ENCODE data around the gene SRSF9. TPM values are rescaled to one million over a fixed set of nuclear protein-coding genes. Genes with fewer than 3 reads are reported as not detected.

Gene SRSF9
- 134 TPM for total RNA-seq

GRCh38 chr12:120469450-120470149 lies at the start of gene SRSF9:
TSS of gene SRSF9 (minus strand) at chr12:120469748. CDS start at chr12:120469609, 139 bp downstream.

GRCh38 chr12:120495731-120496412 lies 26.3 kb upstream of the SRSF9 start, which contains the start of gene DYNLL1:
TSS of gene DYNLL1 (plus strand) at chr12:120496113. CDS start at chr12:120496422, 309 bp downstream.

GRCh38 chr12:120445911-120446843 lies 23.4 kb downstream of the SRSF9 start, which contains the start of the genes GATC and TRIAP1:
TSS of gene GATC (plus strand) at chr12:120446444. CDS start at chr12:120446481, 37 bp downstream.
TSS of gene TRIAP1 (minus strand) at chr12:120446384. CDS start at chr12:120446372, 12 bp downstream.

GRCh38 chr12:120437735-120438494 lies 31.6 kb downstream of the SRSF9 start, which contains the start of gene COX6A1:
TSS of gene COX6A1 (plus strand) at chr12:120438113. CDS start at chr12:120438127, 14 bp downstream.

Small RNA genes within 50 kb of the gene (small RNA-seq; reads per million reads assigned to genes)
- gene RF00019 (ENCODE audit: low replicate concordance) = not detected

Other genes starting within 250 kb of the SRSF9 start
- 62.1 TPM for gene PXN, start 204.0 kb downstream of the SRSF9 start, total RNA-seq
- gene RNU4-2, start 177.8 kb downstream of the SRSF9 start, total RNA-seq = under 0.01 TPM
- gene RNU4-1, start 176.5 kb downstream of the SRSF9 start, total RNA-seq = under 0.01 TPM
- 6.3 TPM for gene SIRT4, start 167.4 kb downstream of the SRSF9 start, total RNA-seq
- gene PLA2G1B, start 142.0 kb downstream of the SRSF9 start, total RNA-seq = not detected
- gene MSI1, start 100.6 kb downstream of the SRSF9 start, total RNA-seq = 4.8 TPM
- gene COX6A1, start 31.6 kb downstream of the SRSF9 start, total RNA-seq = 257 TPM
- 11.3 TPM for gene TRIAP1, start 23.4 kb downstream of the SRSF9 start, total RNA-seq
- gene GATC, start 23.3 kb downstream of the SRSF9 start, total RNA-seq = 22.4 TPM
- gene DYNLL1, start 26.4 kb upstream of the SRSF9 start, total RNA-seq = 265 TPM
- 51.4 TPM for gene COQ5, start 59.4 kb upstream of the SRSF9 start, total RNA-seq
- 175 TPM for gene RNF10, start 64.6 kb upstream of the SRSF9 start, total RNA-seq
- gene POP5, start 111.7 kb upstream of the SRSF9 start, total RNA-seq = 28.4 TPM
- gene CABP1, start 170.9 kb upstream of the SRSF9 start, total RNA-seq = 1.9 TPM
- gene MLEC, start 217.4 kb upstream of the SRSF9 start, total RNA-seq = 76.0 TPM
- 41.8 TPM for gene UNC119B, start 240.7 kb upstream of the SRSF9 start, total RNA-seq